Colonic mucosa (tissue), 4 donors: ENCODE data around the gene MCM3. TPM values are rescaled to one million over a fixed set of nuclear protein-coding genes. Genes with fewer than 3 reads are reported as not detected.

Source experiments
- DNase-seq: peaks from one replicate; pipeline ENCODE4 v3.0.0-alpha.2; 2020
- H3K27ac ChIP-seq: fragments of 200-600 bp; one replicate; pipeline ENCODE4 v1.8.0; 2021
- H3K27me3 ChIP-seq: fragments of 200-600 bp; one replicate; pipeline ENCODE4 v1.8.0; 2021
- H3K36me3 ChIP-seq: fragments of 200-600 bp; one replicate; pipeline ENCODE4 v1.8.0; 2021
- H3K4me1 ChIP-seq: fragments of 200-600 bp; one replicate; pipeline ENCODE4 v1.8.0; 2021; ENCODE audit warnings: mild to moderate bottlenecking
- H3K4me3 ChIP-seq: fragments of 200-600 bp; one replicate; pipeline ENCODE4 v1.8.0; 2021
- H3K9ac ChIP-seq, 2 donors: one replicate each; pipeline ENCODE4 v1.7.0; 2013; ENCODE audit warnings: control low read depth in 2 of 2, low read depth in 2 of 2, low read length in 2 of 2
- H3K9me3 ChIP-seq: fragments of 200-600 bp; one replicate; pipeline ENCODE4 v1.8.0; 2021
- CTCF ChIP-seq: fragments of 200-600 bp; IDR thresholded peaks from one replicate; pipeline ENCODE4 v1.8.0; 2022; ENCODE audit warnings: antibody characterized with exemption, mild to moderate bottlenecking
- intact Hi-C: fragments of 100-400 bp; cut with DNase I; formaldehyde crosslinking; loops from one replicate; pipeline ENCODE4 v1.14.1; 2022
- total RNA-seq, 2 donors: library from RNA; stranded (reverse); fragmentation: NEBNext Ultra II Directional in 1 of 2; extraction: Animal tissue kit (Norgen Biotek cat#: 25700) in 1 of 2; gene quantifications; one replicate each; pipeline ENCODE4 v1.2.1, GENCODE V29; 2021
- donor health status: healthy.
- donor health status: DM: no; HTN: no; CAD: no.
- donor health status: DM: no; HTN: no; CAD: no.

The MCM3 gene
- total RNA-seq, 2 donors from 2014 or later: 28.9 to 117 TPM

DNA sequence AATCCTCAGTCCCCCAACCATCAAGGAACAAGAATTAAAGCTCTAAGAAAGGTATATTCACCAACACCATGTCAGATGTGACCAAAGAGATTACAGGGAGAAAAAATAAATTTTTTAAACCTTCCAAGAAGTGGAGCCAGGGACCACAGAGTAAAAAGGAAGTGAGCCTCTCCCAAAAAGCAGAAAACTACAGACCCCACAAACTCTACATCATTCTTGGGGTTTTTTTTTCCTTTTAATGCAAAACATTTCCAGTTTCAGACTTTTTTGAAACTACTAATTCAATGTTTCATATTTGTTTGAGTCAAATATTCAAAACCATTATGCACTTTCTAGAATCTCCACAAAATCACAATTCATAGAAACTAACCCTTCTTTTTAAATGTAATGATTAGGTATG, 33.4 kb downstream of the MCM3 start:
- no peaks in the 10 kb centered on the region for H3K4me1 ChIP-seq
- no peaks in the 10 kb centered on the region for H3K9me3 ChIP-seq
- intact Hi-C loops: no loop called here
- H3K27ac ChIP-seq: no peak overlapping the region
- DNase-seq: no peak
- H3K4me3 ChIP-seq: no peak overlapping the region
- no peak overlapping the region for H3K9ac ChIP-seq
- H3K36me3 ChIP-seq: no peaks in the 10 kb centered on the region
- no peaks in the 10 kb centered on the region for H3K27me3 ChIP-seq
- TF ChIP-seq CTCF: no peak

- TF ChIP-seq CTCF: no peak
- Histone ChIP-seq H3K9ac (no peak overlapping the region), H3K9me3 (no peaks in the 10 kb centered on the region), H3K36me3 (no peaks in the 10 kb centered on the region), H3K4me1 (no peaks in the 10 kb centered on the region), H3K27me3 (no peaks in the 10 kb centered on the region), H3K27ac (no peak overlapping the region), H3K4me3 (no peak overlapping the region)
- DNase-seq: no peak
- intact Hi-C loops: no loop called here
These were observed 35.5 kb downstream of the MCM3 start for GRCh38 chr6:52249078-52249477.

- no peak overlapping the region for H3K27ac ChIP-seq
These were observed 39.1 kb downstream of the MCM3 start for GRCh38 chr6:52245425-52245824.

GRCh38 chr6:52244400-52244799, 40.1 kb downstream of the MCM3 start, which contains the start of gene IL17F:
Gene IL17F, minus strand, starts transcription at chr6:52244500. Its CDS starts 71 bp downstream, at chr6:52244429.
- intact Hi-C loops: no loop called here
- H3K9ac ChIP-seq: no peak within 1 kb of the TSS
- no peak within 1 kb of the TSS for H3K27ac ChIP-seq
- H3K36me3 ChIP-seq: no peaks in the 10 kb centered on the region
- TF ChIP-seq CTCF: no peak
- no peaks in the 10 kb centered on the region for H3K4me1 ChIP-seq
- H3K9me3 ChIP-seq: no peaks in the 10 kb centered on the region
- H3K27me3 ChIP-seq: no peaks in the 10 kb centered on the region
- H3K4me3 ChIP-seq: no peak within 1 kb of the TSS
- no peak for DNase-seq

More at GRCh38 chr6:52245425-52245824, 39.1 kb downstream of the MCM3 start:
- no peak for TF ChIP-seq CTCF
- no peaks in the 10 kb centered on the region for H3K9me3 ChIP-seq
- no peak overlapping the region for H3K4me3 ChIP-seq
- H3K27me3 ChIP-seq: no peaks in the 10 kb centered on the region
- no peak for DNase-seq
- H3K4me1 ChIP-seq: no peaks in the 10 kb centered on the region
- intact Hi-C loops: no loop called here
- H3K36me3 ChIP-seq: no peaks in the 10 kb centered on the region
- no peak overlapping the region for H3K9ac ChIP-seq

DNA sequence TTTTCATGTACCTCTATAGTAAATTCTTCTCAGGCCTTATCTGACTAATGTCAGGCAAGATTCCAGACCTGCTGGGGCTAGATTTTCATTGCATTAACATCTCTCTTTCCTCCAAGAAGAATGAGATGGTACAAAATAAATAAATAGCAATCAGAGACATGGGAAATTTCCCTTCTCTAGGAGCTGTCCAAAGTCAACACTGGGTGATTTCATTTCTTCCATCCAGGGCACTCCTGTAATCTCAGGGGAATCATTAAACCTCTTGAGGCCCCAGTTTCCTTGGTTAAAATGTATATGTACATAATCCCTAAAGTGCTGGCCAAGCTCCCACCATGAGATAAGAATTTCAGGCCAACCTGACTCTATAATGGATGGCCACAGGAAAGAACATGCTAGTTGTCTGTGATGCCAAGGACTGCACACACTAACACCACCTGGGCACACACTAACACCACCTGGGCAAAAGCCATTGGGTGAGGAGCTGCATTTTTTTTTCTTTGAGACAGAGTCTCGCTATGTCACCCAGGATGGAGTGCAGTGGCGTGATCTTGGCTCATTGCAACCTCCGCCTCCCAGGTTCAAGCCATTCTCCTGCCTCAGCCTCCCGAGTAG, 41.2 kb downstream of the MCM3 start:
- DNase-seq: no peak
- Histone ChIP-seq H3K4me3 (no peak overlapping the region), H3K9ac (no peak overlapping the region), H3K27me3 (no peaks in the 10 kb centered on the region), H3K4me1 (no peaks in the 10 kb centered on the region), H3K9me3 (no peaks in the 10 kb centered on the region), H3K36me3 (no peaks in the 10 kb centered on the region), H3K27ac (no peak overlapping the region)
- intact Hi-C loops: no loop called here
- no peak for TF ChIP-seq CTCF
